Inferior parietal cortex (tissue), 1 donor: ENCODE data around the gene AP1M2.
A peak's percentile ranks its signal among the peaks of the same experiment; 100 is the strongest.

ENCODE experiments used
- DNase-seq: peaks from one replicate; pipeline ENCODE4 v3.0.0-alpha.2; 2016; ENCODE audit errors: extremely low spot score

The AP1M2 gene

DNA sequence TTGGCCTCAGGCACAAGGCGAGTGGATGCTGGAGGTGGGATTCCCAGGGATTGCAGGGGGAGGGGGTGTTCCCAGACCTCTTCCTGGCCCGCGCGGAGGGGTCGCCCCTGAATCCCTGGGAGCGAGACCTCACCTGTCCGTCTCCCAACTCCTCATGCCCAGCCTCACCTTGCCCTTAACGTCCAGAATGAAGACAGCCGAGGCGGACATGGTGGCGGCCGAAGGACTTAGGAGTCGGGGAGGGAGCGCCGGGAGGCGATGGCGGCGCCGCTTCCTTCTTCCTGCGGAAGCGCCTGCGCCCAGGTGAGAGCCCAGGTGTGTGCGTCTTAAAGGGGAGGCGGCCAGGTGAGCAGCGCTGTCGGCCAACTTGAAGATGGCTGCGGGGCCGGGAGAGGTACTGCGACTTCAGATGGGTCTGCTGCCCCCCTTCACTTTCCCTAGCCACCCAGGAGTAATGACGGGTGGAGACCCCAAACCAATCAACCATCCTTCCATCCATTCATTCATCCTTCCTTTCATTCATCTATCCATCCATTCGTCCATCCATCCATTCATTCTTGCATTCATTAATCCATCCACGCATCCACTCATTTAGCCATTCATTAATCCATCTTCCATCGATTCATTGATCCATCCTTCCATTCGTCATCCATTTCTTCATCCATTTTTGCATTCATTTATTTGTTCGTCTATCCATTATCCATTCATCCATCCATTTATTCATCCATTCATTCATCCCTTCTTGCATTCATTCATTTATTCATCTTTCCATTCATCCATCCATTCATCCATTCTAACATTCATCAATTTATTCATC lies at the start of gene AP1M2:
AP1M2 (minus strand) TSS at position 291 of the 817 bp plus-strand sequence; CDS start at position 210, 81 bp downstream.
- no peak for DNase-seq

DNA sequence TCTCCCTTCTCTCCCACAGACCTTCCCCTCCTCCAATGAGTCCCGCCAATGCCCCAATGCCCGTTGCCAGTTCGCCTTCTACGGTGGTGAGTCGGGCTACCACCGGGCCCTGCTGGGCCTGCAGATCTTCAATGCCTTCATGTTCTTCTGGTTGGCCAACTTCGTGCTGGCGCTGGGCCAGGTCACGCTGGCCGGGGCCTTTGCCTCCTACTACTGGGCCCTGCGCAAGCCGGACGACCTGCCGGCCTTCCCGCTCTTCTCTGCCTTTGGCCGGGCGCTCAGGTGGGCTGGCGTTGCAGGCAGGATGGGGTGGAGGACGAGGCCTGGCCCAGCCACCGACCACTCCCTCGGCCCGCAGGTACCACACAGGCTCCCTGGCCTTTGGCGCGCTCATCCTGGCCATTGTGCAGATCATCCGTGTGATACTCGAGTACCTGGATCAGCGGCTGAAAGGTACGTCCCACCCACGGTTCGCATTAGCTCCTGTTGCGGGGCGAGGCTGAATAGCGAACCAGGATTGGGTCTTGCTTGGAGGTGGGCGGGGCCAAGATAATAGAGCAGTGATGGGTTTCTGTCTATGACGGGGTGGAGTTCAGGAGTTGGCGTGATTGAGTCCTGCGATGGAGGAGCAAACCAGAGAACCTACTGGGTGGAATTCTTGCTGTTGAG lies 49.3 kb upstream of the AP1M2 start:
- no peak for DNase-seq

DNA sequence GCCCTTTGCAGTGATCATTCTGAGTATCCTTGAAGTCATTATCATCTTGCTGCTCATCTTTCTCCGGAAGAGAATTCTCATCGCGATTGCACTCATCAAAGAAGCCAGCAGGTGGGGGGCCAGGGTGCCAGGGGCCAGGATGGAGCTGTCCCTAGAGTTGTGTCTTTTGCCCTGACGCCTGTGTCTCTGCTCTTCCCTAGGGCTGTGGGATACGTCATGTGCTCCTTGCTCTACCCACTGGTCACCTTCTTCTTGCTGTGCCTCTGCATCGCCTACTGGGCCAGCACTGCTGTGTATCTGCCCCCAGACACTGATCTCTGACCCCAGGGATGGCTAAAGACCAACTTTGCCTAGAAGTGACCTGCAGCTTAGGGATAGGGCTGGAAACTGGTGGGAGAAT lies 47.9 kb upstream of the AP1M2 start:
- DNase-seq, result no peak

DNA sequence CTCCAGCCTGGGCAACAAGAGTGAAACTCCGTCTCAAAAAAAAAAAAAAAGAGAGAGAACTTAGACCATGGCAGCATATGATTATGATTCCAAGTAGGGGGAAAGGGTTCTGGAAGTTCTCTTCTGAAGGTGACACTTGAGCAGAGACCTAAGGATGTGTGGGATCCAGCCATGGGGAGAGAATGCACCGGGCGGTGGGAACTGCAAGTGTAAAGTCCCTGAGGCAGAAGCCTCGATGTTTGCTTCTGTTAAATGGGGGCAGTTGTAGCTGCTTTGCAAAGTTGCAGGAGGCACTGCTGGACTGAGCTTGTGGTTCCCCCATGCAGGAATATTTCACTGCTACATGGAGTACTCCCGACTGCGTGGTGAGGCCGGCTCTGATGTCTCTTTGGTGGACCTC lies 47.3 kb upstream of the AP1M2 start:
- DNase-seq, result no peak

DNA sequence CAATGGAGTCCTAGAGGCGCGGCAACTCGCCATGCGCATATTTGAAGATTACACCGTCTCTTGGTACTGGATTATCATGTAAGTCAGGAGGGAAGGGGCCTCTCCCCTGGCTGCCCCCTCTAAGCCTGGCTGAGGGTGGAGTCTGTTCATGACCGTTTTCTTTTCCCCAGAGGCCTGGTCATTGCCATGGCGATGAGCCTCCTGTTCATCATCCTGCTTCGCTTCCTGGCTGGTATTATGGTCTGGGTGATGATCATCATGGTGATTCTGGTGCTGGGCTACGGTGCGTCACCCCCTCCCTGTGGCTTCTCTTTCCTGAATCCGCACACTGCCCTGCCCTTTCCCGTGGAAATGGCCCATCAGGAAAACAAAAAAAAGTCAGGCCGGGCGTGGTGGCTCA lies 44.8 kb upstream of the AP1M2 start:
- no peak for DNase-seq

DNA sequence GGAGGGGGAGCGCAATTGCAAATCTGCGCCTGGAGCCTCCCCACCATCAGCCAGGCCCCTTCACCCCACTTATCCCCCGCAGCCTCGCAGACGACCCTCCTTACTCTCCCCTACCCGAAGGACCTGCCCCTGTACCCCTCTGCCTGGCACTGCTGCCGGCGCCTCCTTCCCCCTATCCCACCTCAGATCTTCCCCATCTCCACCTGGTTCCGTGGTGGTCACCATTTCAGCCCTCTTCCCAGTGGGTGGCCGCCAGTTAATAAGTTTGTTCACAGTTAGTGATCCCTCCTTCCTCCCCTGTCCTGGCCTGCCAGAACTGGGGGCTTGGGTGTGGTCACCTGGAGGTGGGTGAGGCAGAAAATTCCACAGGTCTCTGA lies 38.6 kb upstream of the AP1M2 start:
- DNase-seq, result no peak

DNA sequence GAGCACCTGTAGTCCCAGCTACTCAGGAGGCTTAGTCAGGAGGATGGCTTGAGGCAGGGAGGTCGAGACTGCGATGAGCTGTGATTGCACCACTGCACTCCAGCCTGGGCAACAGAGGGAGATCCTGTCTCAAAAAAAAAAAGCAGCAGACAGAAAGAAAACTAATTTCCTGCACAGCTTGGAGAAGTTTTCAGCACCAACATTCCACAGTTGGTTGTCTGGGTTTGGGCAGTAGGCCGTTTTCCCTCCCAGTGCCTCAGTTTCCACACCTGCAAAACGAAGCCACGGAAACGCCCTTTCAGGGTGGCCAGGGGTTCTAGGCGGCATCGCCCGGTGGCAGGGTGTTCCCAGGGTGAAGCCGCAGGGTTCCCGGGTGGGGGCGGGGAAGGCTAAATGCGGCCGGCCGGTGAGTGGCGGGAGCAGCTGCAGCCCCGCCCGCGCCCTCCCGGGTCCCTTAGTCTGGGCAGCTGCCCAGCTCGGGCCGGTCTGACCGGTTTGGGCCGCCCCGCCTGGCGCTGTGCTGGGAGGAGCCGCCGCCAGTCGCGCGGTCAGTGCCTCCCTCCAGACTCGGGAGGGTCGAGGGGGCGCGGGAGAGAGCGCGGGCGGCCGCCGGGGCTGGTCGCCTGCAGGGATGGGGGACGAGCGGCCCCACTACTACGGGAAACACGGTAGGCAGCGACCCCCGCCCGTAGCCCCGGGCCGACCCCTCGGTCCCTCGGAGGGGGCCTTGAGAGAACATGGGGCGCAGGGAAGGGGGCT lies 38.1 kb upstream of the AP1M2 start, which contains the start of gene SLC44A2:
SLC44A2 (plus strand) TSS at position 551 of the 759 bp plus-strand sequence; CDS start at position 632, 81 bp downstream.
- DNase-seq, result no peak

DNA sequence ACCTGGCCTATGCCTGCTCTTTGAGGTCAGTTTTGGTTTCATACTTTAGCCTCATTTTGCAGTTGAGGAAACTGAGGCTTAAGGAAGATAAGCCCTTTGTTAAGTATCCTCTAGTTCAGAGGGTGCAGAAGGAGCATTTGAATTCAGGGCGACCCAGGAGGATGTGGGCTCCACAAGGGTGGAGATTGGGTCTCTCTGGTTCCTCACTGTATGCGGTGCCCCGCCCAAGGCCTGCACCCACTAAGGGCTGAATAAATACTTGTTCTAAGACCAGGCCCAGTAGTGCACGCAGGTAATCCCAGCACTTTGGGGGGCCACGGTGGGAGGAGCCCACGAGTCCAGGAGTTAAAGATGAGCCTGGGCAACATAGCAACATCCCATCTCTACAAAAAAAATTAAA lies 37.5 kb upstream of the AP1M2 start:
- DNase-seq, result no peak

DNA sequence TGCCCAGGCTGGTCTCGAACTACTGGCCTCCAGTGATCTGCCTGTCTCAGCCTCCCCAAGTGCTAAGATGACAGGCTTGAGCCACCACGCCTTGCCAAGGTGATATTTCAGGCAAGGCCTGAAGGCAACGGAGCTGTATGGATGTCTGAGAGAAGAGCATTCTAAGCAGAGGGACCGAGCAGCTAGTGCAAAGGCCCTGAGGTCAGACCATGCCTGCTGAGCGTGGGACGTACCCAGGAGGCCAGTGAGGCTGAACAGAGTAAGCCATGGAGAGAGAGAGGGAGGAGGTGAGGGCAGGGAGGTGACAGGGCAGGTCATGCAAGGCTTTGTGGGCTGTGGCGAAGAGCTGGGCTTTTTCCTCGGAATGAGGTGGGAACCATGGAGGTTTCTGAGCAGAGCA lies 34.9 kb upstream of the AP1M2 start:
- no peak for DNase-seq

DNA sequence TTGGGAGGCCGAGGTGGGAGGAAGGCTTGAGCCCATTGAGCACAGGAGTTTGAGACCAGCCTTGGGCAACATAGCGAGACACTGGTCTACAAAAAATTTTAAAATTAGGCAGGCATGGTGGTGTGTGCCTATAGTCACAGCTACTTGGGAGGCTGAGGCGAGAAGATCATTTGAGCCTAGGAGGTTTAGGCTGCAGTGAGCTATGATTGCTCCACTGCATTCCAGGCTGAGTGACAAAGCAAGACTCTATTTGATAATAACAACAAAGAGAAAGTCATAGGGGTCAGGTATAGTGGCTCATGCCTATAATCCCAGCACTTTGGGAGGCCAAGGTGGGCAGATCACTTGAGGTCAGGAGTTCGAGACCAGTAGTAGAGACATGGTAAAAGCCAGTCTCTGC lies 33.7 kb upstream of the AP1M2 start:
- no peak for DNase-seq

DNA sequence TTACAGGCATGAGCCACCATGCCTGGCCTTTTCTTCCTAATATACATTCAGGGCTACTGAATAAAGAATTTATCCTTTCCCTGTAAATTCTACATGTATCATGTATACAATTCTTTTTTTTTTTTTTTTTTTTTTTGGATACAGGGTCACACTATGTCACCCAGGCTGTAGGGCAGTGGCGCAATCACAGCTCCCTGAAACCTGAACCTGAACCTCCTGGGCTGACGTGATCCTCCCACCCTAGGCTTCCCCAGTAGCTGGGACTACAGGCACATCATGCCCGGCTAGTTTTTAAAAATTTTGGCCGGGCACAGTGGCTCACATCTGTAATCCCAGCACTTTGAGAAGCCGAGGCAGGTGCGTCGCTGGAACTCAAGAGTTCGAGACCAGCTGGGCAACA lies 31.7 kb upstream of the AP1M2 start:
- DNase-seq, result no peak

DNA sequence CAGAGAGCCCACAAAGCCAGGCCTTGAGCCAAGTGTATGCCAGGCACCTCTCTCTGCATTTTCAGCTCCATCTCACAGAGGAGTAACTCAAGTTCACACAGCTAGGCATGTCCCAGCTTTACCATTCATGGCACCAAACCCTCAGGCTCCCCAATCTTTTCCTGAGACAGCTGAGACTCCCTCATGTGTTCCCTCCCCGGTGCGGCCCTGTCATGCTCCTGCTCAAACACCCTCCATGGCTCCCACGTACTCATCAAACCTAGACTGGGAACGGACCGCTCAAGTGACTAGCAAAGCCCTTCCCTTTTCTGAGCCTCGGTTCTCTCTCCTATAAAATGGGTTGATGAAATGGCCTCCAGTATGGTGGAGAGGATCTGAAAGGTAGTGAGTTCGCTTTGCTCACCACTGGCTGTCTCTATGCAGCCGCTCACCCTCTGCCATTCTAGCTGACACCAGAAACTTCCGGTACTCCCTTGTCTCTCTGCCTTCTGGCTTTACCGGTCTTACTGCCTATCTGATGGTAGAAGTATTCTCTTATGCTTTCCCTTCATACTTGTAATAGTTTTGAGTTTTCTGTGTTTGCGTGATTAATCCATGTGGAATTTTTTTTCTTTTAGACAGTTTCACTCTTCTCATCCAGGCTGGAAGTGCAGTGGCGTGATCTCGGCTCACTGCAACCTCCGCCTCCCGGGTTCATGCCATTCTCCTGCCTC lies 30.5 kb upstream of the AP1M2 start:
- DNase-seq, result no peak

DNA sequence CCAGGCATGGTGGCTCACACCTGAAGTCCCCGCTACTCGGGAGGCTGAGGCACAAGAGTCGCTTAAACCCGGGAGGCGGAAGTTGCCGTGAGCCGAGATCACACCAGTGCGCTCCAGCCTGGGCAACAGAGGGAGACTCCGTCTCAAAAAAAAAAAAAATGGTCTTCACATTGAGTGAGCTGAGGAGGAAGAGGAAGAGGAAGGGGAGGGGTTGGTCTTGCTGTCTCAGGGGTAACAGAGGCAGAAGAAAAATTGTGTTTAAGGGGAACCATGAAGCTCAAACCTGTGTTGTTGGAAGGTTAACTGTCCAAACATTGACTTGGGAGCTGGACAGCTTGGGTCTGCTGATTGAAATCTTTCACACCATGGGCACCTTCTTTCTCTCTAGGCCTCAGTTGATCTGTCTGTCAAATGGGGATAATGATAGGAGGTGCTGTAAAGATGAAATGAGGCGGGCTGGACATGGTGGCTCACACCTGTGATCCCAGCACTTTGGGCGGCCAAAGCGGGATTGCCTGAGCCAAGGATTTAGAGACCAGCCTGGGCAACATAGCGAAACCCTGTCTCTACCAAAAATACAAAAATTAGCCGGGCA lies 28.4 kb upstream of the AP1M2 start:
- DNase-seq, result no peak

DNA sequence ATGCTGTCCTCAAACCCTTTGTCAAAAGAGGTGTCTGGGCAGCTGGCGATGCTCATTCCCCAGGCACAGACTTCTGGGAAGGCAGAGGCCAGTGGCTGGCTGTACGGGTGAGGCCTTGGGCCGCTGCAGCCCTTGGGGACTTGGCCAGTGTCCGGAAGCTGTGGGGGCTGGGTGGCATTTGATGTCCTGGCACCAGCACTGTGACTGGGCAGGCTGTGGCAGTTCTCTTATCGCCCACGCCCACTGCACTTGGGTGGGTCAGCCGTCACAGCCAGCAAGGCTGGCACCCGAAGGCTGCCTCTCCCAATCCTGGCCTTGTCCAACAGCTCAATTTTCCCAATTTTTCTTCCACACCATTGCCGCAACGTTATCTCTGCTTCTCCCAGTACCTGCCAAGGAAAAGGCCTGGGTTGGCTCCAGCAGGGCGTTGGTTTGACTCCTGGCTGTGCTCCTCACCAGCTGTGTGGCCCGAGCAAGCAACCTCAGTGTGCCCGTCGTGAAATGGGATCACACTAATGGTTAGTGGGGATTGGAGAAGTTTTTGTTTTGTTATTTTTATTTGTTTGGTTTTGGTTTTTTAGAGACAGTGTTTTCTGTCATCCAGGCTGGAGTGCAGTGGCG lies 25.5 kb upstream of the AP1M2 start:
- peak; percentile 47 for DNase-seq

DNA sequence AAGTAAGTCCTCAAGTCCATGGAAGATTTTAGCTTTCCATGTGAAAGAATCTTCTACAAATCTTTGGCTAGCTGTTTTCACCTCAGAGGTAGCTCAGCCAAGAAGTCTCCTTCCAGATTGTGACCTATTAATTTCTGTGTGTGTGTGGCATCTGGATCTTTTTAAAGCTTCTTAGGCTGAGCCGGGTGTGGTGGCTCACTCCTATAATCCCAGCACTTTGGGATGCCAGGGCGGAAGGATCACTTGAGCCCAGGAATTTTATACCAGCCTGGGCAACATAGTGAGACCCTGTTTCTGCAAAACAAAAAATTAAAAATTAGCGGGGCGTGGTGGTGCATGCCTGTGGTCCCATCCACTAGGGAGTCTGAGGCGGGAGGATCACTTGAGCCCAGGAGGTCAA lies 24.8 kb upstream of the AP1M2 start:
- no peak for DNase-seq

DNA sequence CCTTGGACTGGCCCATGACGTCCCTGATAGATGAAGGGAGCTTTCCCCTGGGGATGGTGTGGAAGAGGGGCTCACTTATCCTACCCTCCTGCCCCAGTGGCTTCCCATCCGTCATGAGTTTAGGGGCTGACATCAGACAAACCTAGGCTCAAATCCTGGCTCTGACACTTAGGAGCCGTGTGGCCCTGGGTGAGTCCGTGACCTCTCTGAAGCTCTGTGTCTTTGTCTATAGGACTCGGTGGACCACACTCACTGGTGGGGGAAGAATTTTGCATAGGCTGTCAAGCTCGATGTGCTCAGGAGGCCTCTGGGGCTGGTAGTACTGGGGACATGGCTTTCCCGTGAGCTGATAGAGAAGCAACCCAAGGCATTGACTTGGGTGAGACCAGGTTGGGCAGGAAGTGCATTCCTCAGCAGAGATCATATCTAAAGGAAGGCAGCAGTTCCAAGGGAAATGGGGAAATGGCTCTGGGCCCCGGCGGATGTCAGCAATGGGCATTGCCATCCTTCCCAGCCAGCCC lies 17.4 kb upstream of the AP1M2 start:
- no peak for DNase-seq

DNA sequence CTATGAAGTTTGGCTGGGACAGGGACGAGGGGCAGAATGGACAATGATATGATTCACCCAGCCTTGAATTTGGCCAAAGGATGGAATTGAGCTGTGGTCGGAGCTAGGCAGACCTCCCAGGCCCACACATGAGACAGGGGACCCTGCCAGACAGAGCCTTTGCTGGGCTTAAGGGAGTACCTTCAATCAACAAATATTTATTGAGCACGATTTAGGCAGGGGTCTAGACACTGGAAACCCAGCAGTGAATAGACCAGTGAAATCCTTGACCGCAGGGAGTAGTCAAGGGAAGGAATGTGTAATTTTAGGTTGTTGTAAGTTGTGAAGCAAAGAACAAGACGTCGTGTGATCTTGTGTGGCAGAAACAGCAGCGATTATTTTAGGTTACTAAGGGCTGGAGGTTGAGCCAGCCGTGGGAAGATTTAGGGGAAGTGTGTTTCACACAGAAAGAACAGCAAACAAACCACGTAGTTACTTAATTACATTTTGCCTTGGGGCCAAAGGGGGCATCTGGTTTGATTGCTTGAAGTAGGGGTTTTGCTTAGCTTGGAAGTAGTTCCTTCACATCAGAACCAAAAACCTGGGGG lies 16.9 kb upstream of the AP1M2 start:
- no peak for DNase-seq

DNA sequence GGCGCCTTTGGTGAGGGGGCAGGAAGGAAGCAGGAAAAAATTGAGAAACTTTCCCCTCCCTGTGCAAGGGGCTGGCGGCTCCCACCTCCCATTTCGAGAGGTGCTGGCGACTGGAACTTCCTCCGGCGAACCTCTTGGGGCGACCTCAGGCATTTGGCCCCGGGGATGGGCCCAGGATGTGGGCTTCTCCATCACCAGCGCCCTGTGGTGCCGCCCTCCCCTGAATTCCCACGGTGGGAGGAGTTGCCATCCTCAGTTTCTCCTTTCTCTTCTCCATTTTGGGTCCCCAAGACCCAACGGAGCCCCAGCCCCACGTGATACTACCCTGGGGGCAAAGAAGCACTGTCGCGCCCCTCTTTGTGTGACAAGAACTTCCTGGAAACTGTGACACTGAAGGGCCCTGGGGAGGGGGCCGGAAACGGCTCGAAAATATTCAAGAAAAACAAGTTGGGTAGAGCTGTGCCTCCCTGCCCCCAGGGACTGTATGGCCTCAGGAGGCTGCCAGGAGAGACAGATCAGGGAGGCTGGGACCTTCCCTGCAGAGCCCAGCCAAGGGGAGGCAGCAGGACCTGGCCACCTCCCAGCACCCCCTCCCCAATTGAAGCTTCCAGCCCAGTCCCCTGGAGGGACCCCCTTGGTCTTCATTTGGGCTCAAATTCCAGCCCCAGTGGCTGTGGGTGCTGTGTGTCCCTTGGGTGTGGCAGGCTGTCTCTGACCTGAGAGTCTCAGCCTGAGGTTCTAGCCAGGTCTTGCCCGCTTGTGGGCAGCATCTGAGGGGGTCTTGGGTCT lies 16.2 kb upstream of the AP1M2 start:
- no peak for DNase-seq

DNA sequence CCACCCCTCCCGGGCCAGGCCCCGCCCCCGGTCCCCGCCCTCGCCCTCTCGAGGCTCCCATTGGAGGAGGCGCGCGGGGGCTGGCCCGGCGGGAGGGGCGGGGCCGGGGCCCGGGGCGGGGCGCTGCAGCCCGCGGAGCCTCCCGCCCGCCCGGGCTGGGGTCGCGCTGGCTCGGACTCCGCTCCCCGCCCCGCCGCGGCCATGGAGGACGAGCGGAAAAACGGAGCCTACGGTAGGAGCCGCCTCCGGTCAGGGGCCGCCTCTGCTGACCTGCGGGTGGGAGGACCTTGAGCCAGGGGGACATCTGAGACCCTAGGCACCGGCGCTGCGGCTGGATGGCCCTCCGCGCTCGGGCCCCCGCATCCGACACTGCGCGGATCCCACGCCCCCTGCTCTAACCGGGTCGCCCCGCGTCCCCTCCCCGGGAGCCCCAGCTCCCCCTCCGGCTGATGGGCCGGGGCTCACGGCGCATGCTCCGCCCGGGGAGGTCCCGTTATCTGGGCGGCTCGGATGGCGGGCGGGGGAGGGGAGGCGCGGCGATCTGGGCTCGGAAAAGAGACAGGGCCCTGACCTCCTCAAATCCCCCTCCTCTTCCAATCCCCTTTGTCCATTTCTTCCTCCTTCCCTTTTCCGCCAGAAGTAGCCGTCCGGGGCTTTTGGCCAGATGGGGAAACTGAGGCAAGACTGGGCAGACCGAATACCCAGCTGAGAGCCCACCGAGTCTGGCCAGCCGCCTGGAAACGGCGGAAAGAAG lies 15.4 kb upstream of the AP1M2 start:
- DNase-seq, result peak; percentile 70
